IMR-90 (cell line): Measurements from ENCODE around the gene KCNK15. TPM values are rescaled to one million over a fixed set of nuclear protein-coding genes. Genes with fewer than 3 reads are reported as not detected.
A peak's percentile ranks its signal among the peaks of the same experiment; 100 is the strongest.

ENCODE experiments used
- ATAC-seq: fragments of 200-7000 bp; cut with Tn5 transposase; 2 replicates; pipeline ENCODE4 v1.9.1; 2020; ENCODE audit warnings: low read depth, mild to moderate bottlenecking, moderate library complexity
- BruUV-seq: library from RNA; stranded (reverse); fragments of 400-500 nt; replicated peaks from 2 replicates; lab custom pipeline; 2021; lab: Mats Ljungman, UMichigan
- CTCF ChIA-PET: fragments of 300-600 bp; formaldehyde crosslinking; extraction: SDS; loops from one replicate; lab custom pipeline; 2021; ENCODE audit warnings: antibody characterized with exemption; lab: Yijun Ruan, JAX
- POLR2A ChIA-PET: fragments of 300-600 bp; sonication (Branson Sonifier 250); formaldehyde crosslinking; loops from one replicate; lab custom pipeline; 2022; ENCODE audit warnings: antibody characterized with exemption; ENCODE audit not compliant: unreplicated experiment; lab: Charles Lee
- DNase-seq: peaks from one replicate; pipeline ENCODE4 v3.0.0; 2013
- H2AFZ ChIP-seq: replicated peaks from 2 replicates; pipeline ENCODE3; 2013; ENCODE audit warnings: low read length, mild to moderate bottlenecking; ENCODE audit not compliant: poor library complexity
- H2AK5ac ChIP-seq: 2 replicates; pipeline ENCODE4 v1.6.1; 2013; ENCODE audit warnings: low read depth, low read length, inconsistent platforms
- H2AK9ac ChIP-seq: replicated peaks from 2 replicates; pipeline ENCODE3; 2013; ENCODE audit warnings: mild to moderate bottlenecking, low read depth, low read length, moderate library complexity; ENCODE audit not compliant: poor library complexity
- H2BK120ac ChIP-seq: 2 replicates; pipeline ENCODE4 v1.6.1; 2013; ENCODE audit warnings: low read depth, low read length, inconsistent platforms
- H2BK15ac ChIP-seq: 3 replicates; pipeline ENCODE4 v1.6.1; 2013; ENCODE audit warnings: low read depth, low read length, inconsistent platforms
- H2BK20ac ChIP-seq: 2 replicates; pipeline ENCODE4 v1.6.1; 2013; ENCODE audit warnings: low read depth, mild to moderate bottlenecking, inconsistent platforms, low read length, moderate library complexity
- H2BK5ac ChIP-seq: 2 replicates; pipeline ENCODE4 v1.6.1; 2013; ENCODE audit warnings: mild to moderate bottlenecking, low read depth, low read length, inconsistent platforms; ENCODE audit not compliant: poor library complexity, severe bottlenecking
- H3K14ac ChIP-seq: replicated peaks from 2 replicates; pipeline ENCODE4 v1.6.1; 2013; ENCODE audit warnings: low read depth, low read length, inconsistent platforms
- H3K18ac ChIP-seq: 2 replicates; pipeline ENCODE4 v1.6.1; 2013; ENCODE audit warnings: low read depth, low read length, control low read depth
- H3K23ac ChIP-seq: 2 replicates; pipeline ENCODE4 v1.6.1; 2013; ENCODE audit warnings: low read depth, low read length, inconsistent platforms
- H3K27ac ChIP-seq: 2 replicates; pipeline ENCODE4 v1.5.1; 2013; ENCODE audit warnings: mild to moderate bottlenecking, control low read depth, low read length; ENCODE audit not compliant: insufficient read depth
- H3K27me3 ChIP-seq: 2 replicates; pipeline ENCODE4 v1.6.1; 2013; ENCODE audit warnings: low read length; ENCODE audit not compliant: control insufficient read depth, insufficient read depth
- H3K36me3 ChIP-seq: 2 replicates; pipeline ENCODE4 v1.6.1; 2013; ENCODE audit warnings: low read length, mixed read lengths; ENCODE audit not compliant: control insufficient read depth, insufficient read depth
- H3K4ac ChIP-seq: 2 replicates; pipeline ENCODE4 v1.6.1; 2013; ENCODE audit warnings: low read depth, low read length, inconsistent platforms
- H3K4me1 ChIP-seq: 2 replicates; pipeline ENCODE4 v1.6.1; 2013; ENCODE audit warnings: low read length, mixed read lengths; ENCODE audit not compliant: control insufficient read depth, insufficient read depth
- H3K4me2 ChIP-seq: 2 replicates; pipeline ENCODE4 v1.6.1; 2013; ENCODE audit warnings: low read depth, mild to moderate bottlenecking, control low read depth, low read length, moderate library complexity
- H3K4me3 ChIP-seq: 2 replicates; pipeline ENCODE4 v1.5.1; 2013; ENCODE audit warnings: low read depth, mild to moderate bottlenecking, control low read depth, low read length, moderate library complexity; ENCODE audit not compliant: insufficient read depth
- H3K56ac ChIP-seq: 2 replicates; pipeline ENCODE4 v1.6.1; 2013; ENCODE audit warnings: low read length, inconsistent platforms; ENCODE audit not compliant: insufficient read depth; ENCODE audit errors: extremely low read depth
- H3K79me1 ChIP-seq, 2 experiments: 2 replicates each; pipeline ENCODE4 v1.6.1; 2013; ENCODE audit warnings: low read length in 2 of 2, inconsistent platforms in 1 of 2, low read depth in 1 of 2
- H3K9ac ChIP-seq: 2 replicates; pipeline ENCODE4 v1.6.1; 2013; ENCODE audit warnings: low read depth, low read length, control low read depth
- H3K9me1 ChIP-seq: 2 replicates; pipeline ENCODE4 v1.6.1; 2013; ENCODE audit warnings: low read length, inconsistent platforms; ENCODE audit not compliant: insufficient read depth
- H3K9me3 ChIP-seq: 2 replicates; pipeline ENCODE4 v1.6.1; 2013; ENCODE audit warnings: low read length; ENCODE audit not compliant: control insufficient read depth, insufficient read depth
- H4K20me1 ChIP-seq: 2 replicates; pipeline ENCODE4 v1.6.1; 2013; ENCODE audit warnings: low read length, inconsistent platforms; ENCODE audit not compliant: insufficient read depth
- H4K5ac ChIP-seq: 2 replicates; pipeline ENCODE4 v1.6.1; 2013; ENCODE audit warnings: mild to moderate bottlenecking, low read depth, low read length, control low read depth
- H4K8ac ChIP-seq, 2 experiments: 2 replicates each; pipeline ENCODE4 v1.6.1; 2013; ENCODE audit warnings: low read depth in 2 of 2, low read length in 2 of 2, control low read depth in 1 of 2, inconsistent platforms in 1 of 2
- H4K91ac ChIP-seq: 2 replicates; pipeline ENCODE4 v1.6.1; 2013; ENCODE audit warnings: low read depth, low read length, inconsistent platforms; ENCODE audit not compliant: insufficient read depth
- RAD21 ChIP-seq: IDR thresholded peaks from 2 replicates; pipeline ENCODE4 v1.6.1; 2012; ENCODE audit warnings: low read length, improper control_type of control experiment
- WGBS, 2 experiments: methylation state at CpG; one replicate each; pipeline versions ENCODE4 v1.1.5 to v1.1.7; 2013; ENCODE audit warnings: missing lambda C conversion rate in 2 of 2; ENCODE audit not compliant: insufficient read length in 1 of 2; ENCODE audit errors: extremely low coverage in 2 of 2; 5-methylcytosine and 5-hydroxymethylcytosine counted together
- dilution Hi-C: fragments of 300-500 bp; cut with HindIII; formaldehyde crosslinking; loops from one replicate; pipeline ENCODE4 v1.14.3; 2018; ENCODE audit warnings: low sequenced_read_pairs; ENCODE audit not compliant: unreplicated experiment
- in situ Hi-C: fragments of 300-500 bp; cut with MboI; formaldehyde crosslinking; loops from 3 replicates; pipeline ENCODE4 v1.14.3; 2019; ENCODE audit warnings: low sequenced_read_pairs, inconsistent platforms, mixed read lengths
- intact Hi-C: fragments of 100-400 bp; cut with micrococcal nuclease; formaldehyde crosslinking; loops from 2 replicates; pipeline ENCODE4 v1.10.0; 2022
- polyA plus RNA-seq, 3 experiments: library from polyadenylated mRNA; depleted of rRNA; stranded (reverse); fragments of >200 nt; gene quantifications; 2 replicates each; pipeline ENCODE4 v1.2.3, GENCODE V29; 2012; ENCODE audit warnings: low replicate concordance in 1 of 3
- total RNA-seq: library from RNA; depleted of rRNA; stranded (reverse); fragments of >200 nt; gene quantifications from 2 replicates; pipeline ENCODE4 v1.2.3, GENCODE V29; 2012
- TF ChIP-seq, protein P1 (sequence below): fragments of 150-350 bp; IDR thresholded peaks from 2 replicates; pipeline ENCODE4 v1.6.1; 2017; ENCODE audit warnings: mild to moderate bottlenecking, antibody characterized with exemption, low read length, low read depth

The KCNK15 gene
- total and polyA plus RNA-seq, 2 of the 4 experiments (the other 2 are of a cell fraction) = not detected

- Histone ChIP-seq H2AK9ac (peak overlapping the region; percentile 17), H3K4me1 (peaks cover 6% of the 10 kb centered on the region; the same call in 1 of the 2 replicates), H3K36me3 (no peaks in the 10 kb centered on the region), H2BK120ac (no peak overlapping the region), H4K5ac (peak overlapping the region; percentile 52; the same call in 1 of the 2 replicates), H2BK5ac (no peak overlapping the region), H2BK15ac (no peak overlapping the region), H3K9me1 (no peaks in the 10 kb centered on the region; the same call in 1 of the 2 replicates), H2AFZ (peak overlapping the region; percentile 74), H4K20me1 (no peaks in the 10 kb centered on the region), H4K8ac (peak overlapping the region in 1 of 2 experiments; percentile 62; a peak in 1 of 4 replicates), H3K4me2 (no peak overlapping the region), H3K18ac (no peak overlapping the region), H3K27me3 (peaks cover 35% of the 10 kb centered on the region), H3K4me3 (no peak overlapping the region), H3K9ac (no peak overlapping the region), H3K4ac (no peak overlapping the region), H2BK20ac (no peak overlapping the region), H3K14ac (no peak overlapping the region), H3K27ac (no peak overlapping the region), H3K79me1 (no peaks in the 10 kb centered on the region), H3K23ac (no peak overlapping the region), H3K56ac (no peak overlapping the region), H4K91ac (no peak overlapping the region), H3K9me3 (no peaks in the 10 kb centered on the region), H2AK5ac (no peak overlapping the region)
- ATAC-seq (0 out of 2 replicates have a peak, but pooled peaks have one; percentile 30), DNase-seq (peak; percentile 67)
- dilution Hi-C loops = no loop called here
- in situ Hi-C loops = no loop called here
- intact Hi-C loops = no loop called here
- CTCF ChIA-PET = no interaction called here
- POLR2A ChIA-PET = no interaction called here
- no TSS peak for BruUV-seq
- no peak for TF ChIP-seq RAD21
- TF ChIP-seq, protein P1, sequence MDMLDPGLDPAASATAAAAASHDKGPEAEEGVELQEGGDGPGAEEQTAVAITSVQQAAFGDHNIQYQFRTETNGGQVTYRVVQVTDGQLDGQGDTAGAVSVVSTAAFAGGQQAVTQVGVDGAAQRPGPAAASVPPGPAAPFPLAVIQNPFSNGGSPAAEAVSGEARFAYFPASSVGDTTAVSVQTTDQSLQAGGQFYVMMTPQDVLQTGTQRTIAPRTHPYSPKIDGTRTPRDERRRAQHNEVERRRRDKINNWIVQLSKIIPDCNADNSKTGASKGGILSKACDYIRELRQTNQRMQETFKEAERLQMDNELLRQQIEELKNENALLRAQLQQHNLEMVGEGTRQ = peak; percentile 90
- WGBS, 2 experiments = 83% methylated on average over 2 of the region's 7 CpGs; no CpG with 5 or more reads in 1 of the 2 experiments
Measured at GRCh38 chr20:44738813-44739477, 6.7 kb upstream of the KCNK15 start.
